ENCODE results near the gene EPOP.

EPOP gene

GRCh38 chr17:38685491-38685890 lies 10.7 kb upstream of the EPOP start:
- in situ Hi-C loops (cut with HindIII; ENCODE audit: low pct_ligation_motif_present, low pct_unique_long_range_greater_than_20kb, low sequenced_read_pairs): no loop called here
- DNase-seq: no peak

- no peak for DNase-seq
- in situ Hi-C loops (cut with HindIII; ENCODE audit: low pct_ligation_motif_present, low pct_unique_long_range_greater_than_20kb, low sequenced_read_pairs): no loop called here
These were observed 6.3 kb upstream of the EPOP start for GRCh38 chr17:38681096-38681495.

DNA sequence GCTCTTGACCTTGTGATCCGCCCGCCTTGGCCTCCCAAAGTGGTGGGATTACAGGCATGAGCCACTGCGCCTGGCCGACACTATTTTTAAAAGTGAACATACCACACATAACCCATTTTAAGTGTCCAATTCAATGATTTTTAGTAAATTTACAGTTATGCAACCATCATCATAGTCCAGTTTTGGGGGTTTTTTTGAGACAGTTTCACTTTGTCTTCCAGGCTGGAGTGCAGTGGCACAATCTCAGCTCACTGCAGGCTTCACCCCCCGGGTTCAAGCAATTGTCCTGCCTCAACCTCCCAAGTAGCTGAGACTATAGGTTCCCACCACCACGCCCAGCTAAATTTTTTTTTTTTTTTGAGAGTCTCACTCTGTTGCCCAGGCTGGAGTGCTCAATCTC lies 3.1 kb upstream of the EPOP start:
- DNase-seq: no peak
- in situ Hi-C loops (cut with HindIII; ENCODE audit: low pct_ligation_motif_present, low pct_unique_long_range_greater_than_20kb, low sequenced_read_pairs): no loop called here

- in situ Hi-C loops (cut with HindIII; ENCODE audit: low pct_ligation_motif_present, low pct_unique_long_range_greater_than_20kb, low sequenced_read_pairs): no loop called here
These were observed 2.1 kb upstream of the EPOP start for GRCh38 chr17:38676706-38677504.

GRCh38 chr17:38674014-38674748 lies 576 bp downstream of the EPOP start:
- DNase-seq: no peak
- in situ Hi-C loops (cut with HindIII; ENCODE audit: low pct_ligation_motif_present, low pct_unique_long_range_greater_than_20kb, low sequenced_read_pairs): no loop called here

More at GRCh38 chr17:38676706-38677504, 2.1 kb upstream of the EPOP start:
- DNase-seq: peak; percentile 85

- in situ Hi-C loops (cut with HindIII; ENCODE audit: low pct_ligation_motif_present, low pct_unique_long_range_greater_than_20kb, low sequenced_read_pairs): no loop called here
- no peak for DNase-seq
These were observed 1.1 kb downstream of the EPOP start for GRCh38 chr17:38673707-38674013.

GRCh38 chr17:38672788-38673706 lies 1.7 kb downstream of the EPOP start:
- in situ Hi-C loops (cut with HindIII; ENCODE audit: low pct_ligation_motif_present, low pct_unique_long_range_greater_than_20kb, low sequenced_read_pairs): no loop called here
- DNase-seq: no peak

GRCh38 chr17:38671939-38672720 lies 2.6 kb downstream of the EPOP start:
- in situ Hi-C loops (cut with HindIII; ENCODE audit: low pct_ligation_motif_present, low pct_unique_long_range_greater_than_20kb, low sequenced_read_pairs): no loop called here
- no peak for DNase-seq

DNA sequence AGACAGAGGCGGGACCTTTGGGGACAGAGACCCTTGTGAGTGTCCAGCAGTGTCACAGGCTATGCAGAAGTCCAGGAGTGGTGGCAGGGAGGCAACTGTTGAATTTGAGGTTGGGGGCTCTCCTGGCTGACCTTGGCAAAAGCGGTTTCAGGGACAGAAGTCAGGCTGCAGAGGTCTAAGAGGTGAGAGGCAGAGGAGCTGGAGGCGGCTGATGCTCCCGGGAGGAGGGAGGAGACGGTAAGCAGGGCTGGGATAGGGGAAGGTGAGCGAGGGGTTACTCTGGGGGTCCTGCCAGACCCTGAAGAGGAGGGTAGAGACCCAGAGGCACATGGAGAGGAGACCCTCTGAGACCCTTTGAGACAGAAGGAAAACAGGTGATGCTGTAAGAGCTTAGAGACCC lies 5.2 kb downstream of the EPOP start:
- in situ Hi-C loops (cut with HindIII; ENCODE audit: low pct_ligation_motif_present, low pct_unique_long_range_greater_than_20kb, low sequenced_read_pairs): no loop called here
- no peak for DNase-seq

DNA sequence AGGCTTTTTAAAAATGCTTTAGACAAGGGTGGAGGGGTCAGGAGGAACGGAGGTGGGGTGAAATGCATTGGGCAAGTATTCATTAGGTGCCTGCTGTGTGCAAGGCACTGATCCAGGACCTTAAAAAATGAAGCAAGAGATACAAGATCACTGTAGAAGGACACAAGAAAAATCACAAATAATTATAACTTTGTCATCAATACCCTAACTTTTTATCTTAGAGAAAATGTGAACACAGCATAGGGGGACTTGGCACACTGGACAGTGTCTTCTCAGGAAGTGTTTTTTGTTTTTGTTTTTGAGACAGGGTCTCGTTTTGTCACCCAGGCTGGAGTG lies 7.0 kb downstream of the EPOP start:
- in situ Hi-C loops (cut with HindIII; ENCODE audit: low pct_ligation_motif_present, low pct_unique_long_range_greater_than_20kb, low sequenced_read_pairs): no loop called here

GRCh38 chr17:38667099-38667786 lies 7.5 kb downstream of the EPOP start:
- in situ Hi-C loops (cut with HindIII; ENCODE audit: low pct_ligation_motif_present, low pct_unique_long_range_greater_than_20kb, low sequenced_read_pairs): no loop called here
- peak; percentile 76 for DNase-seq

More for the DNA sequence above, 7.0 kb downstream of the EPOP start:
- no peak for DNase-seq

DNA sequence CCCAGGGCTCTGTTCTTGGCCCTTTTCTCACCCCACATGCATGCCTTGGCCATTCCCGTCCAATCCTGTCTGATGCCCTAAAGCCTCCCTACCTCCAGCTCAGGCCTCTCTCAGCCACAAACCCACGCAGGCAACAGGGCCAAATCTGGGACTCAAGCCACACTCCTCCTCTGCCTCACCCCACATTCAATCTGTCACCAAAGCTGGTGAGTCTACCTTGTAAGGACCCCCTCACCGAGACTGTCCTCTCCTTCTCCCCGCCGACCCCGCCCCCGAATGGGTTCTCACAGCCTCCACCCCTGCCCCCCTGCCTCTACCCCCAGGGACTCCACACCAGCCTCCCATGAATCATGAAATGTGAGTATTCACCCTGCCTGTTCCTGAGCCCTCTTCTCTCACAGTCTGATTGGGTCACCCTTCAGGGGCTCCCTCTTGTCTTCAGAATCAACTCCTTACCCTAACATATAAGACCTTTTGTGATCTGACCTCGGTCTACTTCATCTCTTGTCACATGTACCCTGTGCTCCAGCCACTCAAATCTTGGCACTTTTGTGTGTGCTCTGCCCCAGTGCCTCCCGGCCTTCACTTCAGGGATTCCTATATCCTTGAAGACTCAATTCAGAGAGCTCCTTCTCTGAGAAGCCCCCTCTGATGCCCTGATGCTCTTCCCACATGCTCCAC lies 10.7 kb downstream of the EPOP start:
- DNase-seq: no peak
- in situ Hi-C loops (cut with HindIII; ENCODE audit: low pct_ligation_motif_present, low pct_unique_long_range_greater_than_20kb, low sequenced_read_pairs): no loop called here

GRCh38 chr17:38663125-38663751 lies 11.5 kb downstream of the EPOP start:
- peak; percentile 84 for DNase-seq
- in situ Hi-C loops (cut with HindIII; ENCODE audit: low pct_ligation_motif_present, low pct_unique_long_range_greater_than_20kb, low sequenced_read_pairs): no loop called here

DNA sequence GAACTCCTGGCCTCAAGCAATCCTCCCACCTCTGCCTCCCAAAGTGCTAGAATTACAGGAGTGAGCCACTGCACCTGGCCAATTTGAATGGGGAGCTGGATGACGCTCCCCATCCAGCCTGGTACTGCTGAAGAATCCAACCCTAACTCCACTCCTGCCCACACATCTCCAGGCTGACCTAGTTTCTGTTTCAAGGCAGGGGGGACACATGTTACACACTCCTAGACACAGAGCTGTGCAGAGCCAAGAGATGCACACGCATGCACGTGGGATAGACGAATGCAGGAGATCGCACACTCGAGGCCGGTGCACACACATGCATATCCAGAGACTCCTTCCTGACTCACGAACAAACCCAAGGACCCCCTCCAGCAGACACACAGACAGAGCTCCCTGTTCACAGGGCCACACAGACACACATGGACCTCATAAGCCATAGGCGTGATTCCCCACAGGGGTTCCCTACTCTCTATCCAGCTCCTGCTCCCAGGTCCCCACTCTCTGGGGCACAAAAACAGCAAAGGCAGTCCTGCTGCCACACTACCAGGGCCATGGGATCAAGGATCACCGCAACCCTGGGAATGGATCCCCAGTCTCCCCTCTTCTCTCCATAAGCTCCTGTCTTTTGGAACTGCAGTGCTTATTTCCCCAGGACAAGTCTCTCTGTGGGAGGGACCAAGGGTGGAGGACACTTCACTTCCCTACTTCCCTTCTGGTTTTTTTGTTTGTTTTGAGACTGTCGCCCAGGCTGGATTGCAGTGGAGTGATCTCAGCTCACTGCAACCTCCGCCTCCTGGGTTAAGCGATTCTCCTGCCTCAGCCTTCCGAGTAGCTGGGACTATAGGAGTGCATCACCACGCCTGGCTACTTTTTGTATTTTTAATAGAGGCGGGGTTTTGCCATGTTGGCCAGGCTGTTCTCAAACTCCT lies 14.4 kb downstream of the EPOP start:
- in situ Hi-C loops (cut with HindIII; ENCODE audit: low pct_ligation_motif_present, low pct_unique_long_range_greater_than_20kb, low sequenced_read_pairs): no loop called here
- DNase-seq: no peak

DNA sequence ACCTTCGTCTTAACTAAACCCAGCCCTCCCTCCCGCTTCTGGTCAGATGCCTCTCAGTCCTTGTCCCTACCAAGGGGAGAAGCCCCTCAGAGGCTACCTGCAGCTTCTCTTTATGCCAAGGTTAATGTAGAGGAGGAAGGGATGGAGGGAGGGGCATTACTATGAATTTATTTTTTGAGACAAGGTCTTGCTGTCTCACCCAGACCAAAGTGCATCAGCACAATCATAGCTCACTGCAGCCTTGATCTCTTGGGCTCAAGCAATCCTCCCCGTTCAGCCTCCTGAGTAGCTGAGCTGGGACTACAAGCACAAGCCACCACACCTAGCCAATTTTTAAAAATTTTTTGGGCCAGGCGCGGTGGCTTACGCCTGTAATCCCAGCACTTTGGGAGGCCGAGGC lies 15.3 kb downstream of the EPOP start:
- DNase-seq: no peak
- in situ Hi-C loops (cut with HindIII; ENCODE audit: low pct_ligation_motif_present, low pct_unique_long_range_greater_than_20kb, low sequenced_read_pairs): no loop called here

- no peak for DNase-seq
- in situ Hi-C loops (cut with HindIII; ENCODE audit: low pct_ligation_motif_present, low pct_unique_long_range_greater_than_20kb, low sequenced_read_pairs): no loop called here
These were observed 15.9 kb downstream of the EPOP start for GRCh38 chr17:38658741-38659345.

Measured in ACHN (cell line).